GM21367 (cell line): ENCODE results near the gene USP37.

Experiments
- ATAC-seq: cut with Tn5 transposase; IDR thresholded peaks from one replicate; pipeline ENCODE4 v1.9.1; 2021; ENCODE audit not compliant: unreplicated experiment

USP37 gene

GRCh38 chr2:218476676-218477075, 91.5 kb downstream of the USP37 start:
- no peak for ATAC-seq

- no peak for ATAC-seq
Measured at GRCh38 chr2:218474527-218474926, 93.6 kb downstream of the USP37 start.

- no peak for ATAC-seq
Measured at GRCh38 chr2:218472988-218473387, 95.2 kb downstream of the USP37 start.

- no peak for ATAC-seq
Measured at GRCh38 chr2:218471982-218472381, 96.2 kb downstream of the USP37 start.

GRCh38 chr2:218471036-218471435, 97.1 kb downstream of the USP37 start:
- no peak for ATAC-seq

- ATAC-seq: no peak
Measured at GRCh38 chr2:218470448-218470847, 97.7 kb downstream of the USP37 start.

- ATAC-seq: no peak
Measured at GRCh38 chr2:218465987-218466633, 102.0 kb downstream of the USP37 start.

GRCh38 chr2:218458598-218458997, 109.6 kb downstream of the USP37 start:
- ATAC-seq: no peak

GRCh38 chr2:218456849-218457248, 111.3 kb downstream of the USP37 start:
- ATAC-seq: no peak

- no peak for ATAC-seq
Measured at GRCh38 chr2:218452079-218452478, 116.1 kb downstream of the USP37 start.

GRCh38 chr2:218448934-218449333, 119.2 kb downstream of the USP37 start:
- no peak for ATAC-seq

GRCh38 chr2:218447072-218447471, 121.1 kb downstream of the USP37 start:
- ATAC-seq: no peak

- no peak for ATAC-seq
Measured at GRCh38 chr2:218446547-218446946, 121.6 kb downstream of the USP37 start.

GRCh38 chr2:218445602-218446001, 122.5 kb downstream of the USP37 start:
- ATAC-seq: no peak

GRCh38 chr2:218444692-218445357, 123.3 kb downstream of the USP37 start:
- ATAC-seq: no peak

GRCh38 chr2:218438596-218438995, 129.6 kb downstream of the USP37 start:
- no peak for ATAC-seq

- ATAC-seq: no peak
Measured at GRCh38 chr2:218437969-218438368, 130.2 kb downstream of the USP37 start.

- ATAC-seq: no peak
Measured at GRCh38 chr2:218436992-218437391, 131.2 kb downstream of the USP37 start.

- ATAC-seq: no peak
Measured at GRCh38 chr2:218435003-218435982, 132.9 kb downstream of the USP37 start.

- no peak for ATAC-seq
Measured at GRCh38 chr2:218434456-218434855, 133.7 kb downstream of the USP37 start.

GRCh38 chr2:218432676-218433365, 135.3 kb downstream of the USP37 start:
- ATAC-seq: no peak
